ENCODE measurements around the gene REX1BD. TPM values are rescaled to one million over a fixed set of nuclear protein-coding genes. Genes with fewer than 3 reads are reported as not detected.

The REX1BD gene
- total and polyA plus RNA-seq, 2 of the 8 experiments (the other 6 are each of a cell fraction or from before 2014, with no cell fraction given) = 56.8 to 62.7 TPM

DNA sequence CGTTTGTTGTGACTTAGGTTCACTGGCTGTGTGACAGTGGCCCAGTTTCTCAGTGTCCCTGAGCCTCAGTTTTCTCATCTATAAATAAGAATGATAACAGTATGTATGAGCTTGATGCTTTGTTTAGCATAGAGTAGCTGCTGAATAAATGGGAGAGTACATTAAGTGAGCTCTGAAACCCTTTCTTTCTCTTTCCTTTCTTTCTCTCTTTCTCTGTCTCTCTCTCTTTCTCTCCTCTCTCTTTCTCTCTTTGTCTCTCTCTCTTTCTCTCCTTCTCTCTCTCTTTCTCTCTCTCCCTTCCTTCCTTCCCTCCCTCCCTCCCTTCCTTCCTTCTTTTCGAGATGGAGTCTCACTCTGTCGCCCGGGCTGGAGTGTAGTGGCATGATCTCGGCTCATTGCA, 28.9 kb upstream of the REX1BD start:
- H3K4me2 ChIP-seq (ENCODE audit: insufficient read depth in 1 of 2, low read depth in 2 of 2, low read length in 2 of 2) = no peak overlapping the region
- H3K18ac ChIP-seq (ENCODE audit: extremely low read depth, low read length) = no peak overlapping the region
- peaks cover 0 to 15% (median 5%) of the 10 kb centered on the region in 4 experiments; a peak in 6 of 8 replicates for H3K36me3 ChIP-seq (ENCODE audit: control insufficient read depth in 2 of 4, insufficient read depth in 4 of 4, low read length in 3 of 4)
- no peak overlapping the region for H3K56ac ChIP-seq (replicated peaks; ENCODE audit: insufficient read length, low read depth, low read length)
- peaks cover 0 to 23% of the 10 kb centered on the region in 2 experiments; a peak in 3 of 4 replicates for H3K79me2 ChIP-seq (ENCODE audit: control insufficient read depth in 1 of 2, insufficient read depth in 2 of 2, low read length in 2 of 2)
- POLR2A ChIA-PET (ENCODE audit: partially characterized antibody) = interaction anchor here (0.6 to 3.4 kb wide), 9 partner anchors 9 to 183 kb away, joined by 3 to 23 read pairs (median 3); partner anchors contain the start of gene UBA52
- no peak overlapping the region for H4K5ac ChIP-seq (ENCODE audit: insufficient read length, low read depth, low read length)
- 45% methylated on average over 3 of the region's 5 CpGs; no CpG with 5 or more reads in 1 of the 2 experiments for WGBS, 2 experiments (ENCODE audit: extremely low coverage in 1 of 2, insufficient coverage in 1 of 2, insufficient read length in 1 of 2, insufficient replicate concordance in 2 of 2, low coverage in 1 of 2, low lambda C conversion rate in 2 of 2, missing lambda C conversion rate in 1 of 2)
- no peak overlapping the region for H3K27ac ChIP-seq (ENCODE audit: low read depth, low read length)
- H2BK20ac ChIP-seq (ENCODE audit: low read length) = no peak overlapping the region
- no peak overlapping the region for H3K4me3 ChIP-seq (ENCODE audit: extremely low read depth in 1 of 4, insufficient read depth in 2 of 4, low read depth in 3 of 4, low read length in 4 of 4)
- FAIRE-seq (no peak), DNase-seq (ENCODE audit: low read depth in 1 of 2, low spot score in 2 of 2) (no peak)
- CTCF ChIA-PET (ENCODE audit: partially characterized antibody) = interaction anchor here (0.6 to 3.1 kb wide), 10 partner anchors 11 to 336 kb away, joined by 3 to 10 read pairs (median 4); partner anchors contain the start of gene CERS1
- H2BK15ac ChIP-seq (ENCODE audit: low read length) = no peak overlapping the region
- H2BK5ac ChIP-seq (ENCODE audit: low read depth, low read length) = no peak overlapping the region
- no peak for TF ChIP-seq SIRT6 (IDR thresholded peaks at IDR 0.05; ENCODE audit: low read length)
- H3K9ac ChIP-seq (replicated peaks in 1 of 4; ENCODE audit: extremely low read depth in 1 of 4, low read depth in 3 of 4, low read length in 3 of 4) = no peak overlapping the region
- peaks cover 4% of the 10 kb centered on the region for H3K79me1 ChIP-seq (ENCODE audit: low read depth, low read length)
- H2BK120ac ChIP-seq (replicated peaks; ENCODE audit: low read depth, low read length) = no peak overlapping the region
- H3K27me3 ChIP-seq (replicated peaks in 1 of 4; ENCODE audit: control insufficient read depth in 3 of 4, extremely low read depth in 1 of 4, insufficient read depth in 3 of 4, low read length in 3 of 4) = no peaks in the 10 kb centered on the region
- H2AK5ac ChIP-seq (ENCODE audit: low read depth, low read length) = no peak overlapping the region
- H4K91ac ChIP-seq (replicated peaks; ENCODE audit: insufficient read length, low read length) = no peak overlapping the region
- no peak overlapping the region for H2BK12ac ChIP-seq (ENCODE audit: low read depth, low read length)
- H4K8ac ChIP-seq (ENCODE audit: extremely low read depth, insufficient read depth, low read length) = no peak overlapping the region
- H4K20me1 ChIP-seq (replicated peaks in 1 of 2; ENCODE audit: control insufficient read depth in 1 of 2, insufficient read depth in 2 of 2, low read length in 2 of 2) = peaks cover 0 to 10% of the 10 kb centered on the region in 2 experiments
- H3K23me2 ChIP-seq (ENCODE audit: low read depth, low read length) = no peaks in the 10 kb centered on the region; the same call in 1 of the 2 replicates
- no peak overlapping the region for H3K4ac ChIP-seq (replicated peaks; ENCODE audit: insufficient read length, low read depth, low read length)
- no peak overlapping the region for H3K14ac ChIP-seq (ENCODE audit: insufficient read length)
- H3K9me3 ChIP-seq (ENCODE audit: insufficient read depth in 2 of 2, low read depth in 1 of 2, low read length in 1 of 2) = no peaks in the 10 kb centered on the region
- no peaks in the 10 kb centered on the region; a peak in 1 of 7 replicates for H3K4me1 ChIP-seq (replicated peaks in 1 of 4; ENCODE audit: control insufficient read depth in 3 of 4, insufficient read depth in 4 of 4, low read length in 3 of 4)
- no peak overlapping the region for H2AFZ ChIP-seq (ENCODE audit: low read length)
- no peak overlapping the region for H3K23ac ChIP-seq (ENCODE audit: insufficient read length)
